Hepatocyte (in vitro differentiated cells): Measurements from ENCODE around the gene CNOT6L.

Source experiments
- CTCF ChIP-seq: fragments of 200-600 bp; sonication (generic); IDR thresholded peaks from 2 replicates; pipeline ENCODE4 v1.5.1; 2016; ENCODE audit warnings: antibody characterized with exemption, mild to moderate bottlenecking; ENCODE audit not compliant: poor library complexity
- EZH2 ChIP-seq: fragments of 200-600 bp; sonication (generic); IDR thresholded peaks from 2 replicates; pipeline ENCODE4 v1.6.1; 2016; ENCODE audit warnings: antibody characterized with exemption, mild to moderate bottlenecking, borderline replicate concordance

DNA sequence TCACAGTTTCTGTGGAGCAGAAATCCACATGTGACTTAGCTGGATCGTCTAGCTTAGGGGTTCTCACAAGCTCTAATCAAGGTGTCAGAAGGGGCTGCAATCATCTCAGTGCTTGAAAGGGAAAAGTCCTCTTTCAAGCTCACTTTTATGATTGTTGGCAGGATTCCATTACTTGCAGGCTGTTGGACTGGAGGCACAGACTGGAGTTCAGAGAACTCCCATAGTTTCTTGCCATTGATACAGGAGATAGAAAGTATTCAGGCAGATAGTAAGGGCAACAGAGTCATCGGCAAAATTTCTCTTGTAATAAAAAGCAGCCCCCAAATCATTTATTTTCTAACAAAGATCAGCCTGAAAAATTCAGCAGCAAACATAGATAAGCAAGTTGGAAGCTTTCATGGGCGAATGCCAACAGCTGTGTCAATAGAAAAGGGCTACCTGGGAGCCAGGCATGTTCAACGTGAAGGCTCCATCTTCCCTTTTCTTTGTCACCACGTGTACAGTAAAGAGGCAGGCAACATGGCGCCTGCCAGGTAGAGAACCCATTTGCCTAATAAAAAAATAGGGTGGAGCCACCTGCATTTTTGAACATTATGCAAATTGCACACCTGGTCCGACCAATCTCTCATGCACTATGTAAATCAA lies 149.1 kb downstream of the CNOT6L start:
- no peak for TF ChIP-seq CTCF
- no peak for TF ChIP-seq EZH2
